H9 (cell line): Measurements from ENCODE around the gene HES6. TPM values are rescaled to one million over a fixed set of nuclear protein-coding genes. Genes with fewer than 3 reads are reported as not detected.

Experiments used
- DNase-seq: peaks from one replicate; pipeline ENCODE4 v3.0.0-alpha.2; 2017
- H2AFZ ChIP-seq: one replicate; pipeline ENCODE4 v1.6.1; 2013; ENCODE audit warnings: mild to moderate bottlenecking, low read length, control low read depth, moderate library complexity
- H2AK5ac ChIP-seq: 2 replicates; pipeline ENCODE4 v1.6.1; 2013; ENCODE audit warnings: low read length, control low read depth, mixed read lengths; ENCODE audit not compliant: insufficient read length
- H2BK120ac ChIP-seq: one replicate; pipeline ENCODE4 v1.6.1; 2013; ENCODE audit warnings: low read depth, mild to moderate bottlenecking, low read length, control low read depth, inconsistent platforms; ENCODE audit not compliant: poor library complexity, severe bottlenecking
- H2BK12ac ChIP-seq: 2 replicates; pipeline ENCODE4 v1.6.1; 2013; ENCODE audit warnings: low read length, control low read depth, mixed read lengths, low read depth; ENCODE audit not compliant: insufficient read length
- H2BK15ac ChIP-seq: 2 replicates; pipeline ENCODE4 v1.6.1; 2013; ENCODE audit warnings: low read depth, low read length, control low read depth
- H2BK20ac ChIP-seq: one replicate; pipeline ENCODE4 v1.6.1; 2013; ENCODE audit warnings: low read depth, mild to moderate bottlenecking, low read length, control low read depth, inconsistent platforms; ENCODE audit not compliant: poor library complexity, severe bottlenecking
- H2BK5ac ChIP-seq: 2 replicates; pipeline ENCODE4 v1.6.1; 2013; ENCODE audit warnings: low read length, control low read depth, mixed read lengths; ENCODE audit not compliant: insufficient read length
- H3K14ac ChIP-seq: 2 replicates; pipeline ENCODE4 v1.6.1; 2013; ENCODE audit warnings: low read length, control low read depth; ENCODE audit not compliant: insufficient read depth
- H3K18ac ChIP-seq: 2 replicates; pipeline ENCODE4 v1.6.1; 2013; ENCODE audit warnings: low read depth, mild to moderate bottlenecking, mixed read lengths, low read length, control low read depth; ENCODE audit not compliant: insufficient read length
- H3K23ac ChIP-seq: 2 replicates; pipeline ENCODE4 v1.6.1; 2013; ENCODE audit warnings: low read length, control low read depth, mixed read lengths, low read depth; ENCODE audit not compliant: insufficient read length
- H3K23me2 ChIP-seq: 2 replicates; pipeline ENCODE4 v1.6.1; 2013; ENCODE audit warnings: low read depth, mild to moderate bottlenecking, mixed read lengths, low read length, control low read depth; ENCODE audit not compliant: insufficient read length, poor library complexity, severe bottlenecking
- H3K27ac ChIP-seq: 2 replicates; pipeline ENCODE4 v1.5.1; 2013; ENCODE audit warnings: low read length, control low read depth, mixed read lengths, low read depth; ENCODE audit not compliant: insufficient read length
- H3K27me3 ChIP-seq: 2 replicates; pipeline ENCODE4 v1.6.1; 2013; ENCODE audit warnings: low read length, control low read depth, inconsistent platforms; ENCODE audit not compliant: insufficient read depth
- H3K4ac ChIP-seq: 2 replicates; pipeline ENCODE4 v1.6.1; 2013; ENCODE audit warnings: low read depth, mild to moderate bottlenecking, control low read depth, inconsistent platforms, low read length, moderate library complexity
- H3K4me1 ChIP-seq: 2 replicates; pipeline ENCODE4 v1.6.1; 2013; ENCODE audit warnings: low read length, control low read depth, inconsistent platforms; ENCODE audit not compliant: insufficient read depth
- H3K4me2 ChIP-seq: 2 replicates; pipeline ENCODE4 v1.6.1; 2013; ENCODE audit warnings: low read length, control low read depth, mixed read lengths; ENCODE audit not compliant: insufficient read length, insufficient read depth
- H3K56ac ChIP-seq: 2 replicates; pipeline ENCODE4 v1.6.1; 2013; ENCODE audit warnings: low read depth, mild to moderate bottlenecking, mixed read lengths, low read length, control low read depth; ENCODE audit not compliant: insufficient read length
- H3K79me1 ChIP-seq: 2 replicates; pipeline ENCODE4 v1.6.1; 2013; ENCODE audit warnings: low read depth, mild to moderate bottlenecking, moderate library complexity, low read length, control low read depth, inconsistent platforms; ENCODE audit not compliant: insufficient read depth, poor library complexity, severe bottlenecking
- H3K79me2 ChIP-seq: 2 replicates; pipeline ENCODE4 v1.6.1; 2013; ENCODE audit warnings: low read length, control low read depth, inconsistent platforms; ENCODE audit not compliant: insufficient read depth
- H3K9ac ChIP-seq: 2 replicates; pipeline ENCODE4 v1.6.1; 2013; ENCODE audit warnings: low read length, control low read depth, mixed read lengths; ENCODE audit not compliant: insufficient read length; ENCODE audit errors: extremely low read depth
- H3K9me3 ChIP-seq: one replicate; pipeline ENCODE4 v1.6.1; 2013; ENCODE audit warnings: low read depth, low read length, inconsistent platforms; ENCODE audit not compliant: control insufficient read depth
- H3T11ph ChIP-seq: one replicate; pipeline ENCODE4 v1.6.1; 2013; ENCODE audit warnings: mild to moderate bottlenecking, low read length, control low read depth, inconsistent platforms
- H4K20me1 ChIP-seq: one replicate; pipeline ENCODE4 v1.6.1; 2013; ENCODE audit not compliant: control insufficient read depth, insufficient read length, insufficient read depth
- H4K5ac ChIP-seq: 2 replicates; pipeline ENCODE4 v1.6.1; 2013; ENCODE audit warnings: low read depth, mild to moderate bottlenecking, mixed read lengths, low read length, control low read depth; ENCODE audit not compliant: insufficient read length
- H4K8ac ChIP-seq: replicated peaks from 2 replicates; pipeline ENCODE4 v1.6.1; 2013; ENCODE audit warnings: low read length, control low read depth, mixed read lengths, low read depth; ENCODE audit not compliant: insufficient read length
- H4K91ac ChIP-seq: 2 replicates; pipeline ENCODE4 v1.6.1; 2013; ENCODE audit warnings: low read depth, mild to moderate bottlenecking, moderate library complexity, mixed read lengths, low read length, control low read depth; ENCODE audit not compliant: insufficient read length
- H3K27ac Mint-ChIP-seq, 3 experiments: 2 replicates in 2 of 3; 3 replicates in 1 of 3; pipeline ENCODE4 v1.8.0; 2020 to 2021; ENCODE audit warnings: mixed read lengths in 3 of 3, mild to moderate bottlenecking in 1 of 3, moderate library complexity in 1 of 3
- H3K27me3 Mint-ChIP-seq: 2 replicates; pipeline ENCODE4 v1.8.0; 2021; ENCODE audit warnings: low read depth, mild to moderate bottlenecking, moderate library complexity, mixed read lengths
- H3K36me3 Mint-ChIP-seq, 3 experiments: 2 replicates in 2 of 3; 3 replicates in 1 of 3; pipeline ENCODE4 v1.8.0; 2020 to 2021; ENCODE audit warnings: low read depth in 3 of 3, mixed read lengths in 3 of 3; ENCODE audit not compliant: insufficient read depth in 1 of 3
- H3K4me1 Mint-ChIP-seq, 2 experiments: 2 replicates each; pipeline ENCODE4 v1.8.0; 2020; ENCODE audit warnings: mixed read lengths in 2 of 2
- H3K4me3 Mint-ChIP-seq, 2 experiments: 2 replicates in 1 of 2; 3 replicates in 1 of 2; pipeline ENCODE4 v1.8.0; 2020 to 2021; ENCODE audit warnings: mild to moderate bottlenecking in 2 of 2, mixed read lengths in 2 of 2, moderate library complexity in 1 of 2
- H3K9me3 Mint-ChIP-seq, 2 experiments: 2 replicates in 1 of 2; 3 replicates in 1 of 2; pipeline ENCODE4 v1.8.0; 2020; ENCODE audit warnings: mild to moderate bottlenecking in 2 of 2, mixed read lengths in 2 of 2, moderate library complexity in 1 of 2
- CTCF ChIP-seq: fragments of 200-600 bp; sonication (generic); conservative IDR thresholded peaks from 3 replicates; pipeline ENCODE4 v1.8.0; 2021; ENCODE audit warnings: antibody characterized with exemption, mild to moderate bottlenecking
- WGBS: extraction: QIAGEN DNeasy Blood & Tissue Kit; methylation state at CpG from one replicate; pipeline ENCODE4 v1.1.7; 2013; ENCODE audit warnings: missing lambda C conversion rate, low lambda C conversion rate, mixed read lengths; ENCODE audit not compliant: insufficient read length; ENCODE audit errors: extremely low coverage; 5-methylcytosine and 5-hydroxymethylcytosine counted together
- total RNA-seq: library from RNA; stranded (reverse); gene quantifications from 2 replicates; pipeline ENCODE4 v1.2.1, GENCODE V29; 2021

HES6 gene
- total RNA-seq, 1 experiment from 2014 or later, result 27.1 TPM

- peak overlapping the region in 2 of 3 experiments; percentile 68 to 87; a peak in 2 of 7 replicates for H3K27ac Mint-ChIP-seq
- no peak overlapping the region for H2BK15ac ChIP-seq
- TF ChIP-seq CTCF, result no peak
- H3K79me1 ChIP-seq, result no peaks in the 10 kb centered on the region
- H3K23me2 ChIP-seq, result no peaks in the 10 kb centered on the region
- peaks cover 11 to 31% (median 14%) of the 10 kb centered on the region in 3 experiments for H3K36me3 Mint-ChIP-seq
- H3K4me3 Mint-ChIP-seq, result no peak overlapping the region
- H3K4ac ChIP-seq, result no peak overlapping the region
- H3K14ac ChIP-seq, result no peak overlapping the region
- no peaks in the 10 kb centered on the region for H3K9me3 ChIP-seq
- no peak overlapping the region for H3K4me2 ChIP-seq
- no peaks in the 10 kb centered on the region; a peak in 1 of 5 replicates for H3K9me3 Mint-ChIP-seq
- no peak overlapping the region for H4K91ac ChIP-seq
- no peak overlapping the region for H2AFZ ChIP-seq
- no peaks in the 10 kb centered on the region for H4K20me1 ChIP-seq
- H3K4me1 Mint-ChIP-seq, result peaks cover 4 to 10% of the 10 kb centered on the region in 2 experiments
- H3K56ac ChIP-seq, result no peak overlapping the region
- no peak overlapping the region for H3K23ac ChIP-seq
- H3K27me3 ChIP-seq, result no peaks in the 10 kb centered on the region
- no peaks in the 10 kb centered on the region for H3K79me2 ChIP-seq
- WGBS, result no CpG with 5 or more reads among the region's 13 CpGs
- peaks cover 6% of the 10 kb centered on the region for H3K27me3 Mint-ChIP-seq
- H2BK12ac ChIP-seq, result no peak overlapping the region
- H2BK5ac ChIP-seq, result no peak overlapping the region
- no peak overlapping the region for H2BK120ac ChIP-seq
- no peak overlapping the region for H3K9ac ChIP-seq
- no peak overlapping the region for H4K8ac ChIP-seq
- no peak overlapping the region for H3K18ac ChIP-seq
- DNase-seq, result no peak
- H4K5ac ChIP-seq, result no peak overlapping the region
- no peak overlapping the region for H3K27ac ChIP-seq
- H2AK5ac ChIP-seq, result no peak overlapping the region
- no peak overlapping the region for H2BK20ac ChIP-seq
- H3K4me1 ChIP-seq, result peaks cover 3% of the 10 kb centered on the region; the same call in 1 of the 2 replicates
- no peak overlapping the region for H3T11ph ChIP-seq
These were observed 7.4 kb upstream of the HES6 start for GRCh38 chr2:238247002-238247822.
